GM10248 (cell line): Measurements from ENCODE around the gene ENO4.

Experiments used
- CTCF ChIA-PET: fragments of 300-600 bp; sonication (Branson Sonifier 250); formaldehyde crosslinking; extraction: SDS; loops from one replicate; lab custom pipeline; 2021; ENCODE audit warnings: antibody characterized with exemption; lab: Yijun Ruan, JAX
- POLR2A ChIA-PET: fragments of 350-650 bp; sonication (Branson Sonifier 250); formaldehyde crosslinking; extraction: SDS; loops from one replicate; lab custom pipeline; 2020; ENCODE audit warnings: antibody characterized with exemption; lab: Yijun Ruan, JAX
- DNase-seq: peaks from one replicate; pipeline ENCODE4 v3.0.0; 2012; ENCODE audit errors: extremely low spot score
- TF ChIP-seq, protein P1 (sequence below): IDR thresholded peaks from 2 replicates; pipeline ENCODE4 v1.5.1; 2012; ENCODE audit warnings: mild to moderate bottlenecking, low read depth; ENCODE audit errors: extremely low read depth, missing control alignments, control extremely low read depth

Gene ENO4

DNA sequence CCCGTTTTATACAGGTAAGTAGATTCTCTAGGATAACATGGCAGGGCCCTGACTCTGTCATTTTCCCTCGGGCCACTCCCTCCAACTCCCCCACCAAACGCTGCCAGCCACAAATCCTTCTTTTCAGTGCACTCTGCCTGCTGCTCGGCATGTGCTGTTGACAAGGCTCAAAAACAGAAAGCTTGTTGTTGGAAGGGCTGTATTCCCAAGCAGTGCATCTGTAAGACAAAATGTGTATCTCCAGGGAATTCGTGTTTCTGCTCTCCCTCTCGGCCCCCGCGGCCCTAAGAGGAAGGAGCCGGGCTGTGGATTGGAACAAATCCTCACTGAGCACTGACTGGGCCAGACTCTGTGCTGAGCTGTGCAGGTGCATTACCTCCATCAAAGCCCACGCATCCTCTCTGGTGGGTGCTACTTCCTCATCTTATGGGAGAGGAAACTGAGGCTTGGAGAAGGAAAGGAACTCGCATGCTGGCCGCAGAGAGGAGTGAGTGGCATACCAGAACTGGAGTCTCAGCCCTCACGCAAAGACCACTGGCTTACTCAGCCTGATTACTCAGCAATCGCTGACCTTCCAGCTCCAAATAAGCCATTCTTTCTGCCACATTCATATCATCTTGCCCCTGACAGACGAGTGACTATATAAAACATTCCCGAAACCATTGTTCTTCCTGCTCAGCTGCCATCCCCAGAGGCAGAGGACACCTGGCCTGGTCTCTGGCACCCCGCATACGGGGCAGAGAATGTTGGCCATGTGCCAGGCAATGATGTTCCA is 33.5 kb upstream of the ENO4 start:
- CTCF ChIA-PET = interaction anchor here (0.6 to 3.8 kb wide), 5 partner anchors 13 to 359 kb away, joined by 3 to 19 read pairs (median 5); no protein-coding TSS in a partner anchor
- POLR2A ChIA-PET = no interaction called here
- no peak for DNase-seq
- TF ChIP-seq, protein P1, sequence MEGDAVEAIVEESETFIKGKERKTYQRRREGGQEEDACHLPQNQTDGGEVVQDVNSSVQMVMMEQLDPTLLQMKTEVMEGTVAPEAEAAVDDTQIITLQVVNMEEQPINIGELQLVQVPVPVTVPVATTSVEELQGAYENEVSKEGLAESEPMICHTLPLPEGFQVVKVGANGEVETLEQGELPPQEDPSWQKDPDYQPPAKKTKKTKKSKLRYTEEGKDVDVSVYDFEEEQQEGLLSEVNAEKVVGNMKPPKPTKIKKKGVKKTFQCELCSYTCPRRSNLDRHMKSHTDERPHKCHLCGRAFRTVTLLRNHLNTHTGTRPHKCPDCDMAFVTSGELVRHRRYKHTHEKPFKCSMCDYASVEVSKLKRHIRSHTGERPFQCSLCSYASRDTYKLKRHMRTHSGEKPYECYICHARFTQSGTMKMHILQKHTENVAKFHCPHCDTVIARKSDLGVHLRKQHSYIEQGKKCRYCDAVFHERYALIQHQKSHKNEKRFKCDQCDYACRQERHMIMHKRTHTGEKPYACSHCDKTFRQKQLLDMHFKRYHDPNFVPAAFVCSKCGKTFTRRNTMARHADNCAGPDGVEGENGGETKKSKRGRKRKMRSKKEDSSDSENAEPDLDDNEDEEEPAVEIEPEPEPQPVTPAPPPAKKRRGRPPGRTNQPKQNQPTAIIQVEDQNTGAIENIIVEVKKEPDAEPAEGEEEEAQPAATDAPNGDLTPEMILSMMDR = no peak

DNA sequence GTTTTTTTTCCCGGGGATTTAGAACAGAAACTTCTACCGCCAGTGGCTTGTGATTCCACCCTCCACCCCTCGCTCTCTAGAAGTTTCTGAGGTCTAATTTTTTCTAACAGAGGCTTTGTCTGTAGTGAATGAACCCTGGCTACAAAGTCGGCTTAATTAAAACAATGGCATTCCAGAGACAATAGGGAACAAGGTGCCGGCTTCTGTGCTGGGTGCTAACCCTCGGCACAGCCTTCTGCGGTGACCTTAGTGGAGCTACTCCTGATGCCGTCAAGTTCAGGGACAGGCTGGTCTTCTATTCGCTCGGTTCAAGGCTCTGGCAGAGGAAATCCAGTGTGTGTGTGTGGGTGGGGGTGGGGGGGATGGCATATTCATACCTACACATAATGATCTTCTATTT is 32.1 kb upstream of the ENO4 start:
- no peak for DNase-seq
- ChIA-PET CTCF (interaction anchor here (1.7 to 3.4 kb wide), 2 partner anchors 11 to 29 kb away, joined by 5 to 13 read pairs; no protein-coding TSS in a partner anchor), POLR2A (no interaction called here)
- TF ChIP-seq, protein P1 = no peak

DNA sequence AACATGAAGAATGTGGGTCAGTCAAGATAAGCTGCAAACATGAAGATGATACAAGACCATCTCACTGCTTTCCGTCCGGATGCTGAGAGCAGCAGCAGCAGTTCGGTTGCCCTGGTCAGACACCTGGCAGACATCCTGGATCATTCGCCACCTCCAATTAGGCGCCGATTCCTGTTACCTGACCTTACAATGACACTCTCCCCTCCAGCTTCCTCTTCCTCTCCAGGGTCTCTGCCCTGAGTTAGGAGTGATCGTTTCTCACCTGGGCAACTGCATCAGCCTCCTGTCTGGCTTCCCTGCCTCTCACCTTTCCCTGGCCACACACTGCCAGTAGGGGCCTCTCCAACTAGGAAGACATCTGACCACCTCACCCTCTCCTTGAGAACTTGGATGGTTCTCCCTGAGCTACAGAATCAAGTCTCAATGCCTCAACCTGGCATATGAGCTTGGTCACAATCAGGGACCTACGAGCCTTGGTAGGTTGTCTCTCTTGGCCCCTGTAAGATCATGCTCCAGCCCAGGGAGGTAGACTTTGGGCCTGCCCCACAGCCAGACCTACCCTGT is 31.4 kb upstream of the ENO4 start:
- CTCF ChIA-PET = interaction anchor here (3.4 kb wide), 1 partner anchor 29 kb away, joined by 13 read pairs; no protein-coding TSS in a partner anchor
- no peak for DNase-seq
- POLR2A ChIA-PET = no interaction called here
- TF ChIP-seq, protein P1 = no peak

DNA sequence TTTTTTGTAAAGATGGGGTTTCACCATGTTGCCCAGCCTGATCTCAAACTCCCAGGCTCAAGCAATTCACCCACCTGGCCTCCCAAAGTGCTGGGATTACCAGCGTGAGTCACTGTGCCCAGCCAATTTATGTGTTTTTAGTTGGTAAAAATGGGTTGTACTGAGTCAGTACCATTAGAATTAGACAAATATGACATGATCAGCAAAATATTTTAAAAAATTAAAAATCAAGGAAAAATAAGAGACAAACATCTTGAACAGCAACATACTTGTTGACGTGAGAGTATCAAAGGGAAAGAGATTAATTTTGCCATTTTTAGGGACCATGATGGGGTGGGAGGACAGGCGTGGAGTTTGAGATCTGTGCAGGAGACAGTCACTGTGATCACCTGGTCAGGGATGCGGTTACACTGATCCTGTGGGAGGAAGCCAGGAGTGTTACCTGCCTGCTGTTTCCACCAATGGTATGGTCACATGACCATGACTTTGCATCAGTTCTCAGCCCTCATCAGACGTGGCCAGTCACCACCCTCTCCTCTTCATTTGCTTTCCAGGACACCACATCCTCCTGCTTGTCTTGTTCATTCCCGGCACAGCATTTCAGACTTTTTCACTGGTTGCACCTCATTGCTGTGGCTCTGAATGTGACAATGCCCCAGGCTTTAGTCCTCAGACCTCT is 29.2 kb upstream of the ENO4 start:
- ChIA-PET POLR2A (no interaction called here), CTCF (no interaction called here)
- TF ChIP-seq, protein P1 = no peak
- no peak for DNase-seq

DNA sequence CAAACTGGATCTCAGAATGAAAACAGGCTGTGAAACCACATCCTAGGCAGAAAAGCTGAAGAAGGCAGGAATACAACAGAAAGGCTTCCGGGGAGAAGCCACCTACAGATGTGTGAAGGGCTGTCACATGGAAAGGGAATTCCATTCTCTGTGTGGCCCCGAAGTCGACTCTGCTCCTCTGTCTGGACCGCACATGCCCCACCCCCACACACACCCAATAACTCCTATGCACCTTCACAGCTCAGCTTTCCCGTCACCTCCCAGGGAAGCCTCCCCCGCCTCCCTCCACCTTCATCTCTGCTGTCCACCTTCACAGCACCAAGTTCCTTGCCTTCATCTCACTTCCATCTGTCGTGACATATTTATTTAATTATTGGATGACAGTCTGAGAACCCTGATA is 23.4 kb upstream of the ENO4 start:
- ChIA-PET POLR2A (no interaction called here), CTCF (interaction anchor here (1.1 to 2.6 kb wide), 3 partner anchors 12 to 52 kb away, joined by 3 to 6 read pairs (median 3); no protein-coding TSS in a partner anchor)
- no peak for DNase-seq
- TF ChIP-seq, protein P1 = no peak

DNA sequence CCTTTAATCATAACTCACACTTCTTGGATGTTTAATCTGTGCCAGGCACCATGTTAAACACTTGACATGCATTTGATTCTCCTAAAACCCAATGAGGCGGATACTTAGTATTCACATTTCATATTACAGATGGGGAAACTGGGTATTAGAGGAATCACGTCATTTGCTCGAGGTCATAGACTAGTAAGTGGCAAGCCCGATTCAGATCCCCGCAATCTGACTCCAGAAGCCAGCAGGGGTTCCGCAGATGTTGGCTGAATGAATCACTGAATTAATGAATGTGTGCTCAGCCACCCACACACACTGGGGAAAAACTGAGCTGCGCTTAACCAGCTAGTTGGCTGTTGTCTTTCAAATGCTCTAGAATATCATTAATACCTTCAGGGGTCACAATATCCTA is 22.5 kb upstream of the ENO4 start:
- CTCF ChIA-PET = interaction anchor here (0.9 to 2.6 kb wide), 6 partner anchors 9 to 348 kb away, joined by 3 to 7 read pairs (median 4); no protein-coding TSS in a partner anchor
- TF ChIP-seq, protein P1 = no peak
- no peak for DNase-seq
- POLR2A ChIA-PET = no interaction called here
